GM18907 (cell line): ENCODE data around the gene SLC45A3.

Experiments used
- ATAC-seq: cut with Tn5 transposase; IDR thresholded peaks from one replicate; pipeline ENCODE4 v1.9.1; 2021; ENCODE audit warnings: mild to moderate bottlenecking, moderate library complexity; ENCODE audit not compliant: unreplicated experiment

Gene SLC45A3

DNA sequence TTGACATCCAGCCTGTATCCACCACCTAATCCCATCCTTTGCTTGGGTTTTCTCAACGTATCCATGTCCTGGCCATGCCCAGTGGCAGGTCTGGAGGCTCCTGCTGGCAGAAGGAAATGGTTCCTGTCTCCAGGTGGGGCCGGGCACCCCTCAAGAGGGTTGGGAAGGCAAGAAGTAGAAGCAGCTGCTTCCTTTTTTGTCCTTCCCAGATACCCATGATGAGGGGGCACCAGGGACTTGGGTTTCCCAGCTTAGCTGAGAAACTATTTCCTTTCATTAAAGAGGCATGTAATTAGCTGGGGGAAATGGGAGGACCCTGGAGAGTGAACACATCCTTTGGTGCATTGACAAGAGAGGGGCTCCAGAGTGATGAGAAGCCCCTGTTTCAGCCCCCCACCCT lies 21.1 kb upstream of the SLC45A3 start:
- ATAC-seq: no peak

DNA sequence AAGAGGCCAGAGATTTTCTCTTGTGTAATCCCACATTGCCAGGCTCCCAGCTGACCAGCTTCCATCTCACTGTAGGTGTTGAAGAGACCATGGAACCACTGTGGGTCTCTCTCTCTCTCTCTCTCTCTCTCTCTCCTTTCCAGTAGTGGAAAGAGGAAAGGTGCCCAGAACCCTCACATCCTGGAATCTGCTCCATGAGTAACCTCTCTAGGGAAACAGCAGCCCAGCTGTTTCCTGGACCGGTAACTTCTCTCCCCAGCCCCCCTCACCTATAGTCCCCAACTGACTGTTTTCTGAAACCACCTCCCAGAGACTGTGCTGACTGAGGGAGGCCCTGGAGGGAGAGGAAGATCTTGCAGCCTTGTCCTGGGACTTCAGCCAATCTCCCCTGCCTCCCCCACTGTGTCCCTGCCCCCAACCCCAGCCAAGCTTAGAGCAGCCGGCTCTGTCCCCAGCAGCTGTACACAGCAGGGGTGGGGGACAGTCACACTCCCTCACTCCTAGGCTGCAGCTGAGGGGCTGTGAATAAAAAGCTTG lies 20.6 kb upstream of the SLC45A3 start:
- ATAC-seq: no peak

GRCh38 chr1:205699416-205699815 lies 19.1 kb upstream of the SLC45A3 start:
- ATAC-seq: no peak

GRCh38 chr1:205698921-205699320 lies 18.6 kb upstream of the SLC45A3 start:
- no peak for ATAC-seq

DNA sequence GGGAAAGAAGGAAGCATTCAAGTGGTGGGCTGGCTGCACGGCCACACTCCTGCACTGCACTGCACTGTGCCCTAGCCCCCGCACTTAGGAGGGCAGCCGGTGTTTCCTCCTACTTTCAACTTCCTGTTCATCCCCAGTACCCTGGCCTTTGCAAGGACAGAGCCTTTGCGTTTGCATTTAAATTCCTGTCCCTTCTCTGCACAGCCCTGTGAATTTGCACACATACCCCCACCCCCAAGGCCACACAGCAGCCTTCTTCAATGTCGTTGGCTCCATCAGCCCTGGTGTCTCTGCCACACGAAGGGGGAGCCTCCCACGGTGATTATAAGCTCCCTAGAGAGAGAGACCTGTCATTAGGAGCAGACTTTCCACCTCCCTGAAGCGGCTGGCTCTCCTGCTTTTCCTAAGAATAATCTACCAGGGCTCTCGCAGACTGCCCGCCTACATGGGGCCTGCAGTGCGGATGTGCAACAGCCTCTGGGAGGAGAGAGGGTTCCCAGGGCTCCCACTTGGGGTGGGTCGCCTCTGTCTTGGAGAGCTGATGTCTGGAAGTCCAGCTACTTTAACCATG lies 13.2 kb upstream of the SLC45A3 start:
- ATAC-seq: no peak

DNA sequence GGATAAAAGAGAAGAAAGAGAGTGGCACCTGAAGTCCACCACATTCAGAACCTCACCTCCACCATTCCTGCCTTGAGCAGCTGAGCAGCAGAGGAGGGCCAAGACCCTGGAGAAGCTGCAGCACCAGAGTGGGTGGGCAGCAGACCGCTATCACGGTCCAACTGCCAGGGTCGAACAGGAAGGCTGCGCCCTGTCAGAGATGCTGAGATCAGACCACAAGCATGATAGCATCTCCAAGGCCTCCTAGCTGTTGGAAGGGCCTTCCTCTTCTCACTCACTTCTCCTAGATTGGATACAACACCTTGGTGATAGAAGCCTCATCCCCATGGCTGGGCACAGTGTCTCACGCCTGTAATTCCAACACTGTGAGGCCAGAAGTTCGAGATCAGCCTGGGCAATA lies 12.1 kb upstream of the SLC45A3 start:
- ATAC-seq: no peak

- no peak for ATAC-seq
Observed at GRCh38 chr1:205690122-205690756, 9.9 kb upstream of the SLC45A3 start.

DNA sequence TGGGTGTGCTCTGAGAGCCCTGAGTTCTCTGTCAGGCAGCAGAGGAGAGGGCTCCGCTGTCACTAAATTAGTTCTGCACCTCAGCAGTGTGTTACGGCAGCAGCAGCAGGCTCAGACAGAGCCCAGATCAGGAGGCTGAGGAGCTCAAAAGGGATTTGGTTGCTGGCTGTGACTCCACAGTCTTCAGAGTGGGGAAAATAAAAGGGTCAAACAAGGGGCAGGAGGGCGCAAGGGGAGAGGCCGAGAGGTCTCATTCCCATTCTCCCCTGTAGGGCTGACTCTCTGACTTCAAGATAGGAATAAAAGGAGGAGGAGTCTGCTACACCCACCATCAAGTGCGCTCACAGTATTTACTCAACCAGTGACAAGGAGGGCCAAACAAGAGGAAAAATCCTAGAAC lies 9.2 kb upstream of the SLC45A3 start:
- no peak for ATAC-seq

- no peak for ATAC-seq
Observed at GRCh38 chr1:205688171-205689080, 8.1 kb upstream of the SLC45A3 start.

GRCh38 chr1:205687242-205687641 lies 6.9 kb upstream of the SLC45A3 start:
- no peak for ATAC-seq

DNA sequence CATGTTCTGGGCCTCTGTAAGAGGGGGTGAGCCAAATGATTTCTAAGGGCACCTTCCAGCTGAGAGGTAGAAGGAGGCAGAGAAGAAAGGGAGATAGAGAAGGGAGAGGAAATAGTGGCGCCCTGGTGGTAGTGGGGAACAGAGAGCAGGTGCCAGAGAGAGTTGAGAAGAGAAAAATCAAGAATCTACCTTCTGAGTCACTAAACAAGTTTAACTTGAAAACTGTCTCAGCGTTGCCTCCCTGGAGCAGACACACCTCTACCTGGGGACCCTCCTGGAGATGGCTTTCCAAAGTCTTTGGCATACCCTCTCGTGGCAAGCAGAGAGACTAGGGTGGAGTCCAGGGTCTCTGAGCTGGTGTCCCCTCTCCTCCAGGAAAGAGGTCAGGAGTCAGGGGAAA lies 1.1 kb upstream of the SLC45A3 start:
- no peak for ATAC-seq

- no peak for ATAC-seq
Observed at GRCh38 chr1:205678286-205679111, 1.8 kb downstream of the SLC45A3 start.

DNA sequence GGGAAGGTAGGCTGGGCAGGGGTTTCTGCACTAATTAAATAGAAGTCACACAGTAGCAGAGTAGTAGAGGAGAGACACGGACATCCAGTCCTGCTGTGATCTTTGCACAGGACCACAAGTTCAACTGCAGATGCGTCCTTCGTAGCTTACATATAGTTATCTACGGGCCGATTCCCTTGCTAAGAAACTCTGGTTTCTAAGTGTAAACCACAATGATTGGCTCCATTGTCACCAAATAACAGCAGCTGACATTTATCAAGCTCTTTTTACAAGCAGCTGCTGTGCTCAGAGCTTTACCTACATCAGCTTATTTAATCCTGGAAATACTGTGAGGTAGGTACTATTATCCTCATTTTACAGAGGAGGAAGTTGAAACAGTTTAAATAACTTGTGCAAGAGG lies 3.1 kb downstream of the SLC45A3 start:
- no peak for ATAC-seq

DNA sequence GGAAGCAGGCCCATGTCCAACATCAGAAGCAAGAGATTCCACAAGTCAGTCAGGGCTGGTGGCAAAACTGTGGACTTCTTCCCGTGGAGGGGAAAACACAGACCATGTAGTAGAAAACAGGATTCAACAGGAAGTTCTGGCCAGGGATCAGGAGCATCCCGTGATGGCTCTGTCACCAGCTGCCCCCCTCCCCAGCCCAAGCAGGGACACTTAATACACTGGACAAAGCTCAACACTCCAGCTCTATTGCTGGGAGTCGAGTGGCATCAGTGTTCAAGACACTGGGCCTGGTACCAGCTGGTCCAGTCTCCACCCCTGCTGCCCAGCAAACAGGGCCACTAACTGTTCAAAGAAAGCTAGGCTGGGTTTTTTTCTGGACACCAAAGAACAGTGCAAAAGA lies 3.7 kb downstream of the SLC45A3 start:
- no peak for ATAC-seq

DNA sequence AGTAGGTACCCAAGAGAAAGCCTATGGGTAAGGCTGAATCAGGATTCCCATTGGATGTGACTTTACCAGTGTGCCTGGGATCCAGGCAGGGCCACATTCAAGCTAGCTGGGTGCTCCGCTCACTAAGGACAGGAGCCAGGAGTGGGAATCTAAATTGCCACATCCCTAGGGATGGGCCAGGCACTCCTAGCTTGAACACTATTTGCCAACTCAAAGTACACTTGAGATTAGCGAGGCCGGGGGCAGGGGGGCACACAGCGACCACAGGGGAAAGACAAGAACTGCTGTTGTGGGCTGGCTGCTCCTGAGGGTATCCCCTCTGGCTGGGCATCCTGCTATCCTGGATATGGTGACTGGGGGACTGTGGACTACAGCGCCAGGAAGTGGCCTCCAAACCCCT lies 4.3 kb downstream of the SLC45A3 start:
- ATAC-seq: no peak

DNA sequence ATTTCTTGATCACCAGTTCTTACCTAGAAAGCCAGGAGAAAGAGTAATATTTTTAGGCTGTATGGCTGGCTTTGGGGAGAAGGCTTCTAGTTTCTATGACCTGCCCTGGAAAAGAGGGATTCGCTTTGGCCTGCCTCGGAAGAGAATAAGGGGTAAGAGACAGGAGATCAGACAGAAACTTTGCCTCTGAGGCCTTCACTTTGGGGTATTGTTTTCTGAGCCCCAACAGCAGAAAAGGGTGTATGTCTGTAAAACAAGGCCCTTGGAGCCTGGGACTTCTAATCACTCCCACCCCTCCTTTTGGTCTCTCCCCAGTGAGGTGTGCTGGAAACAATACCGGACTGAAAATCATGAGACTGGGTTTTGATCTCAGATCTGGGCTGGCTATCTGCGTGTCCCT lies 5.1 kb downstream of the SLC45A3 start:
- ATAC-seq: no peak

DNA sequence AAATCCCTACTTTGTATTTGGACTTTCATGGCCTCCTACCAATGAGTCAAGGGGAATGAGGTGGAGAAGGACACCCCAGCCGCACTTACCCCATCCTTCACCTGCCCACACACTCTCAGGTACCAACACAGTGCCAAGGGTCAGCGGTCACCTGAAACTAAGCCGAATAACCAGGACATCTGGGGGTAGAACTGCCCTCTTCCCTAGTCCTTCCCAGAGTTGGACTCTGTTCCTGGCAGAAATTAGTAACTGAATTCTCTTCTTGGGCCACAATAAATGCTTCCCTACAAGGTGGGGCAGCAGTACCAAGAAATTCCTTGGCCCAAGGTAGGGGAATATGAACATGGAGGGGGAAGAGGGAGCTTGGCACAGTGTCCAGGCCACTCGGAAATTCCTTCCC lies 7.3 kb downstream of the SLC45A3 start:
- ATAC-seq: no peak

GRCh38 chr1:205672395-205672889 lies 7.9 kb downstream of the SLC45A3 start:
- ATAC-seq: no peak

- no peak for ATAC-seq
Observed at GRCh38 chr1:205670611-205671430, 9.5 kb downstream of the SLC45A3 start.

GRCh38 chr1:205670150-205670446 lies 10.2 kb downstream of the SLC45A3 start:
- ATAC-seq: no peak
